ENCODE results near the gene TMEM222.
A peak's percentile ranks its signal among the peaks of the same experiment; 100 is the strongest.

The TMEM222 gene

DNA sequence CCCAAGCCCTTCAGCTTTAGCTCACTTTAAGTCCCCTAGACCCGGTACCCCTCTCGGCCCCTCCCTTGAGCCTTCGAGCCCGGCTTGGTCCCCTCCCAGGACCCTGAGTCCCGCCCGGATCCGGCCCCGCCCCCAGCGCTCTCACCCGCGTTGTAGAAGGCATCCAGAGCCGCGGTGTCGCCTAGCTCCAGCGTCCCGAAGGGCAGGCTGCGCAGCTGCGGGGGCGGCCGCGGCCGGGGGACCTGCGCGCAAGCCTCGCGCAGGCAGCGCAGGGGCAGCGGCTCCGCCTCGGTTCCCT is 44.1 kb downstream of the TMEM222 start:
- Mint-ChIP-seq H3K9me3 (no peaks in the 10 kb centered on the region), H3K27ac (peak overlapping the region; percentile 88), H3K4me1 (ENCODE audit: low read depth) (peaks cover 27% of the 10 kb centered on the region), H3K36me3 (ENCODE audit: low read depth) (no peaks in the 10 kb centered on the region), H3K4me3 (peak overlapping the region; percentile 92), H3K27me3 (ENCODE audit: low read depth) (no peaks in the 10 kb centered on the region)

GRCh38 chr1:27366411-27367159 is 44.6 kb downstream of the TMEM222 start, which contains the start of gene MAP3K6:
TSS of gene MAP3K6 (minus strand) at chr1:27366961. CDS start at chr1:27366597, 364 bp downstream.
- Mint-ChIP-seq H3K9me3 (no peaks in the 10 kb centered on the region), H3K27ac (peak within 1 kb of the TSS; percentile 88), H3K27me3 (ENCODE audit: low read depth) (no peaks in the 10 kb centered on the region), H3K4me3 (peak within 1 kb of the TSS; percentile 92), H3K36me3 (ENCODE audit: low read depth) (no peaks in the 10 kb centered on the region), H3K4me1 (ENCODE audit: low read depth) (peaks cover 27% of the 10 kb centered on the region)

- no peaks in the 10 kb centered on the region for H3K27me3 Mint-ChIP-seq (ENCODE audit: low read depth)
- no peaks in the 10 kb centered on the region for H3K36me3 Mint-ChIP-seq (ENCODE audit: low read depth)
- H3K9me3 Mint-ChIP-seq, result no peaks in the 10 kb centered on the region
- H3K4me3 Mint-ChIP-seq, result peak overlapping the region; percentile 84
- peaks cover 27% of the 10 kb centered on the region for H3K4me1 Mint-ChIP-seq (ENCODE audit: low read depth)
- peak overlapping the region; percentile 80 for H3K27ac Mint-ChIP-seq
Measured at GRCh38 chr1:27367160-27367650, 45.2 kb downstream of the TMEM222 start.

DNA sequence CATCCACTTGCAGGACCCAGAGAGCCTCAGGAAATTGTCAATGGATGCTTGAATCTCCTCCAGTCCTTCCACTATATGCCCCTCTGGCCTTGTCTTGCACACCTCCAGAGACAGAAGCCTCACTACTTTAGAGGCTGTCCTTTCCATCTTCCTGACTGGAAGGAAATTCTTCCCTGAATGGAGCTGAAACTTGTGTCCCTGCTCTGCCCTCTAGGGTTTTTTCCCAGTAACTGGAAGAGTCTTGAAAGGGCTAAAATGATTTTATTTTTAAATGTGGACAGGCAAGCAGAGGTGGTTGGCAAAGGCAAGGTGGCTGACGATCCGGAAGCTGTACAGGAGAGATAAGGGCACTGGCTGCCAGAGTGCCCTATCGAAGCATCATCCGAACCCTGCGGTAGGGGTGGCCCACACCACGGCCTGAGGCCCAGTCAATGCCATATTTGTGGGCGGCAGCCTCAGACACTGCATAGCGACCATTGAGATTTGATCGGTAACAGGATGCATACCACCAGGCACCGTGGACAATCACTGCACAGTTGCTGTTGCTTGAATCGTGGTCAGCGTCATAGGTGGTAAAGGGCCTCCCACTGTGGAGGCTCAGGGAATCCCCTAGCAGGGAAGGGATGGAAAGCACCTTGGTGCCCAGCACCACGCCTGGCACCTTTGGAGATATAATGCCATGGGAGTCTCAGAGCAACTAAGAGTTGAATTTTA is 47.1 kb downstream of the TMEM222 start:
- Mint-ChIP-seq H3K4me1 (ENCODE audit: low read depth) (peaks cover 27% of the 10 kb centered on the region), H3K36me3 (ENCODE audit: low read depth) (no peaks in the 10 kb centered on the region), H3K9me3 (no peaks in the 10 kb centered on the region), H3K27ac (peak overlapping the region; percentile 50), H3K27me3 (ENCODE audit: low read depth) (no peaks in the 10 kb centered on the region), H3K4me3 (no peak overlapping the region)

- Mint-ChIP-seq H3K27ac (no peak overlapping the region), H3K9me3 (no peaks in the 10 kb centered on the region), H3K36me3 (ENCODE audit: low read depth) (no peaks in the 10 kb centered on the region), H3K4me1 (ENCODE audit: low read depth) (peaks cover 14% of the 10 kb centered on the region), H3K27me3 (ENCODE audit: low read depth) (no peaks in the 10 kb centered on the region), H3K4me3 (no peak overlapping the region)
Measured at GRCh38 chr1:27372022-27372807, 50.3 kb downstream of the TMEM222 start.

GRCh38 chr1:27372808-27373690 is 51.1 kb downstream of the TMEM222 start:
- H3K27me3 Mint-ChIP-seq (ENCODE audit: low read depth), result no peaks in the 10 kb centered on the region
- no peak overlapping the region for H3K4me3 Mint-ChIP-seq
- no peak overlapping the region for H3K27ac Mint-ChIP-seq

DNA sequence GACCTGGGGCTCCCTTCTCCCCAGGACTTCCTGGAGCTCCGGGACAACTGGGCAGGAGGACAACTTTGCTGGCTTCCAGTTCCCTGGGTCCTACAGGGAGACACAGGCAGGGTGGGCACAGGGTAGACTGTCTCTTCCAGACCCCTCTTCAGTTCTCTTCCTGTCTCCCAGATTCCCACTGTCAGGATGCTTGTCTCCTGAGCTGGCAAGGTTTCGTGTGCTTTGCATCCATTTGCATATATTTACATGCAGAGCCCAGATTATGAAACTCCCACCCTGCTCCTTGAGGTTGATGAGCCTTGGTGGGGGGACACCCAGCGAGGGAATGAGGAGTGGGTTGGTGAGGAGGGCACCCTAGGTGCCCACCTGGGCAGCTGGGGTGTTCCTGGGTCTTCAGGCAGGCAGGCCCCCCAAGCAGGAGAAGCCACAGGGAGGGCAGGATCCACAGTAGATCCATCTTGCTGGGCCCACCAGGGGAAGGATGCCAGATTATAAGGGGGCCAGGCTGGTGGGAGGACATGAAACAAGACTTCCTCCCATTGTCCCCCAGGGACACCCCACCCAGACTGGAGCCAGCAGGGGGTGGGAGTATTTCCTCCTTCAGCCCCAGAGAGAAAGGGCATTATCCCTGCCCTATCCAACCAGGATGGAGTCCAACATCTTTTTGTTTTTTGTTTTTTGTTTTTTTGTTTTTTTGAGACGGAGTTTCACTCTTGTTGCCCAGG is 52.6 kb downstream of the TMEM222 start, which contains the start of gene FCN3:
Gene FCN3, minus strand, starts transcription at position 463 of the 725 bp plus-strand sequence. Its CDS starts 6 bp downstream, at position 457.
- H3K27ac Mint-ChIP-seq, result no peak within 1 kb of the TSS
- H3K4me1 Mint-ChIP-seq (ENCODE audit: low read depth), result peaks cover 5% of the 10 kb centered on the region
- no peak within 1 kb of the TSS for H3K4me3 Mint-ChIP-seq
- no peaks in the 10 kb centered on the region for H3K36me3 Mint-ChIP-seq (ENCODE audit: low read depth)
- H3K9me3 Mint-ChIP-seq, result no peaks in the 10 kb centered on the region
- no peaks in the 10 kb centered on the region for H3K27me3 Mint-ChIP-seq (ENCODE audit: low read depth)

More at GRCh38 chr1:27372808-27373690, 51.1 kb downstream of the TMEM222 start:
- Mint-ChIP-seq H3K36me3 (ENCODE audit: low read depth) (no peaks in the 10 kb centered on the region), H3K4me1 (ENCODE audit: low read depth) (peaks cover 9% of the 10 kb centered on the region), H3K9me3 (no peaks in the 10 kb centered on the region)

GRCh38 chr1:27377760-27378495 is 56.0 kb downstream of the TMEM222 start:
- no peaks in the 10 kb centered on the region for H3K4me1 Mint-ChIP-seq (ENCODE audit: low read depth)
- no peak overlapping the region for H3K27ac Mint-ChIP-seq
- H3K27me3 Mint-ChIP-seq (ENCODE audit: low read depth), result peaks cover 11% of the 10 kb centered on the region
- H3K4me3 Mint-ChIP-seq, result no peak overlapping the region
- H3K36me3 Mint-ChIP-seq (ENCODE audit: low read depth), result no peaks in the 10 kb centered on the region
- no peaks in the 10 kb centered on the region for H3K9me3 Mint-ChIP-seq

- H3K4me3 Mint-ChIP-seq, result no peak overlapping the region
- H3K9me3 Mint-ChIP-seq, result no peaks in the 10 kb centered on the region
- H3K27me3 Mint-ChIP-seq (ENCODE audit: low read depth), result peaks cover 16% of the 10 kb centered on the region
- no peak overlapping the region for H3K27ac Mint-ChIP-seq
- H3K36me3 Mint-ChIP-seq (ENCODE audit: low read depth), result no peaks in the 10 kb centered on the region
- no peaks in the 10 kb centered on the region for H3K4me1 Mint-ChIP-seq (ENCODE audit: low read depth)
Measured at GRCh38 chr1:27379564-27380122, 57.7 kb downstream of the TMEM222 start.

GRCh38 chr1:27380224-27380623 is 58.3 kb downstream of the TMEM222 start:
- no peak overlapping the region for H3K27ac Mint-ChIP-seq
- H3K4me3 Mint-ChIP-seq, result no peak overlapping the region
- no peaks in the 10 kb centered on the region for H3K36me3 Mint-ChIP-seq (ENCODE audit: low read depth)
- H3K9me3 Mint-ChIP-seq, result no peaks in the 10 kb centered on the region
- H3K4me1 Mint-ChIP-seq (ENCODE audit: low read depth), result no peaks in the 10 kb centered on the region
- peaks cover 16% of the 10 kb centered on the region for H3K27me3 Mint-ChIP-seq (ENCODE audit: low read depth)

DNA sequence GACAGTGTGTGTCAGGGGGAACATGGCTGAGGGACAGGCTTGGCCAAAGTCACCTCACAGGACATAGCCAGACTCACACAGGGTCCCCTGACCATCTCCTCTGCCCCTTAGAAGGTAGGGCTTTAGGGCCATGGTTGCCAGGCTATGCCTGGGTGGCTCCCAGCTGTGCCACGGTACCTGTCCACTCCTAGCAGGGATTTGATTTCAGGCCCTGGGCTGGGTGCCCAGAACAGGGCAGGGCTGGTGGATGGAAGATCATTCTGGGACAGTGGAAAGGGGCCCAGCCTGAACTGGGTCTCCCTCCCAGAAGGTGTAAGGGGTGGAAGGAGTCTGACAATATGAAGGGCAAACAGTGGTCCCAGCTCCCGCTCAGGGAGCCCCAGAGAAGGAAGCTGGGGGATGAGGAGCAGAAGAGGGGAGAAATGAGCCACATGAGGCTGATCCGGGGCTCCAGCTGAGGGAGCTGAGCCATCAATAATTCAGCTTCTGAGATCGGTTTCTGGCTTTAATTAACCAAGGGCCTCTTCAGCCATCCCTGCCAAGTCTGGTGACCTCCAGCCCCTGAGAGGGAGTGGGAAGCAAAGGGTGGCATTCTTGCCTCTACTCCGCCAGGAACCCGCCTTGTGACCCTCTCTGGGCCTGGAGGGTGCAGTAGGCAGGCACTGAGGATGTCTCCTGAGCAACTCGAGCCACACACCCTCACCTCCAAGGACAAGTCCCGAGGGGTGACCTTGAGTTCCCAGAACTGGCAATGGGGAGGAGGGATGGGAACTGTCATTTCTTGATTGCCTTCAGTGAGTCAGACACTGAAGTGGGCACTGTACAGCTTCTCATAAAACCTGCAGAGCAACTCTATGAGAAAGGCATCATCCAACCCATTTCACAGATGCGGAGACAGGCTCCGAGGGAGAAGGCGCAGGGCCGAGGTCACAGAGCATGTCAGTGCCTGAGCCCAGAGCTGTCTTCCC is 59.1 kb downstream of the TMEM222 start:
- Mint-ChIP-seq H3K4me1 (ENCODE audit: low read depth) (no peaks in the 10 kb centered on the region), H3K9me3 (no peaks in the 10 kb centered on the region), H3K27me3 (ENCODE audit: low read depth) (peaks cover 16% of the 10 kb centered on the region), H3K4me3 (no peak overlapping the region), H3K27ac (no peak overlapping the region), H3K36me3 (ENCODE audit: low read depth) (no peaks in the 10 kb centered on the region)
